Liver (tissue), 3 donors: ENCODE measurements around the gene KCNA4.

ENCODE experiments used
- EGR1 ChIP-seq, 2 donors: IDR thresholded peaks; 2 replicates each; pipeline ENCODE4 v1.6.1; 2016 to 2018; ENCODE audit warnings: antibody characterized with exemption in 2 of 2, low read depth in 2 of 2
- TAF1 ChIP-seq: conservative IDR thresholded peaks from 2 replicates; pipeline ENCODE4 v1.6.1; 2016; ENCODE audit warnings: antibody characterized with exemption, mild to moderate bottlenecking
- TF ChIP-seq, protein P1 (sequence below): fragments of 150-350 bp; IDR thresholded peaks from 2 replicates; pipeline ENCODE4 v1.5.1; 2017; ENCODE audit warnings: improper control_type of control experiment, low read depth, low read length; ENCODE audit not compliant: missing input control
- TF ChIP-seq, protein P2 (sequence below): IDR thresholded peaks from 2 replicates; pipeline ENCODE4 v1.6.1; 2016; ENCODE audit warnings: antibody characterized with exemption
- donor health status: healthy.
- donor health status: healthy.

DNA sequence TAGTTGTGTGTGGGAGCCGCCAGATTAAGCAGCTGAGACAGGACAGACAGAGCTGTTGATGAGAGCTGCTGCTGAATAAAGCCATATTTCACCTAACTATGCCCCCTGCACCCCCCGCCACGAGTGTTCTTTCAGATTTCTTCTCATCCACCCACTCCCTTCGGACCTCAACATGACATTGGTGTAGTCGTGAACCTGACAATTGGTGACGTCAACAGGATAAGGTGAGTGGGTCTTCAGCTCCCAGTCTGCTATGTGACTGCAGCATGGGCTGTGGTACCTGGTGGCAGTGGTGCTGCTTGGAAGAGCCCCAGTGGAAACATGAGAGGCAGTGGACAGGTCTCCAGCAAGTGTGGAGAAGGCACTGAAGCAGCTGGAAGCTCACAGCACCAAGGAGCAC is 28.3 kb upstream of the KCNA4 start:
- no peak for TF ChIP-seq TAF1
- TF ChIP-seq, protein P1, sequence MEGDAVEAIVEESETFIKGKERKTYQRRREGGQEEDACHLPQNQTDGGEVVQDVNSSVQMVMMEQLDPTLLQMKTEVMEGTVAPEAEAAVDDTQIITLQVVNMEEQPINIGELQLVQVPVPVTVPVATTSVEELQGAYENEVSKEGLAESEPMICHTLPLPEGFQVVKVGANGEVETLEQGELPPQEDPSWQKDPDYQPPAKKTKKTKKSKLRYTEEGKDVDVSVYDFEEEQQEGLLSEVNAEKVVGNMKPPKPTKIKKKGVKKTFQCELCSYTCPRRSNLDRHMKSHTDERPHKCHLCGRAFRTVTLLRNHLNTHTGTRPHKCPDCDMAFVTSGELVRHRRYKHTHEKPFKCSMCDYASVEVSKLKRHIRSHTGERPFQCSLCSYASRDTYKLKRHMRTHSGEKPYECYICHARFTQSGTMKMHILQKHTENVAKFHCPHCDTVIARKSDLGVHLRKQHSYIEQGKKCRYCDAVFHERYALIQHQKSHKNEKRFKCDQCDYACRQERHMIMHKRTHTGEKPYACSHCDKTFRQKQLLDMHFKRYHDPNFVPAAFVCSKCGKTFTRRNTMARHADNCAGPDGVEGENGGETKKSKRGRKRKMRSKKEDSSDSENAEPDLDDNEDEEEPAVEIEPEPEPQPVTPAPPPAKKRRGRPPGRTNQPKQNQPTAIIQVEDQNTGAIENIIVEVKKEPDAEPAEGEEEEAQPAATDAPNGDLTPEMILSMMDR = no peak
- TF ChIP-seq EGR1 (IDR thresholded peaks at IDR 0.05; ENCODE audit: low read depth in 2 of 2) = no peak
- TF ChIP-seq, protein P2, sequence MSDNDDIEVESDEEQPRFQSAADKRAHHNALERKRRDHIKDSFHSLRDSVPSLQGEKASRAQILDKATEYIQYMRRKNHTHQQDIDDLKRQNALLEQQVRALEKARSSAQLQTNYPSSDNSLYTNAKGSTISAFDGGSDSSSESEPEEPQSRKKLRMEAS = no peak
